HAP-1 (cell line): ENCODE measurements around the gene SLAIN2.

Source experiments
- DNase-seq, 2 experiments: peaks; one replicate each; pipeline ENCODE4 v3.0.0-alpha.2; 2016 to 2020; ENCODE audit warnings: low spot score in 2 of 2
- H3K27me3 ChIP-seq: fragments of 250-450 bp; sonication (Bioruptor Pico); 2 replicates; pipeline ENCODE4 v1.5.1; 2020; ENCODE audit warnings: low read depth, mild to moderate bottlenecking, moderate library complexity
- H3K36me3 ChIP-seq: fragments of 250-450 bp; sonication (Bioruptor Pico); replicated peaks from 2 replicates; pipeline ENCODE4 v1.5.1; 2020; ENCODE audit warnings: mild to moderate bottlenecking
- H3K4me1 ChIP-seq: fragments of 250-450 bp; sonication (Bioruptor Pico); 2 replicates; pipeline ENCODE4 v1.5.1; 2020; ENCODE audit warnings: mild to moderate bottlenecking
- H3K4me3 ChIP-seq: fragments of 250-450 bp; sonication (Bioruptor Pico); 2 replicates; pipeline ENCODE4 v1.5.1; 2020; ENCODE audit warnings: mild to moderate bottlenecking, moderate library complexity
- H3K9me3 ChIP-seq: fragments of 250-450 bp; sonication (Bioruptor Pico); 2 replicates; pipeline ENCODE4 v1.5.1; 2020; ENCODE audit warnings: mild to moderate bottlenecking, moderate library complexity
- in situ Hi-C: fragments of 300-500 bp; cut with MboI; formaldehyde crosslinking; loops from 3 replicates; pipeline ENCODE4 v1.14.3; 2020; ENCODE audit warnings: low sequenced_read_pairs, inconsistent platforms, mixed read lengths

The SLAIN2 gene

GRCh38 chr4:48368389-48368788, 27.1 kb downstream of the SLAIN2 start:
- Histone ChIP-seq H3K36me3 (peaks cover 38% of the 10 kb centered on the region), H3K27me3 (no peaks in the 10 kb centered on the region), H3K4me3 (no peak overlapping the region), H3K4me1 (peaks cover 40% of the 10 kb centered on the region), H3K9me3 (no peaks in the 10 kb centered on the region)
- DNase-seq: no peak
- in situ Hi-C loops: no loop called here

- peaks cover 47% of the 10 kb centered on the region for H3K36me3 ChIP-seq
- DNase-seq: peak in 1 of 2 experiments; percentile 67
- peaks cover 45% of the 10 kb centered on the region for H3K4me1 ChIP-seq
- H3K4me3 ChIP-seq: peak overlapping the region; percentile 40
- no peaks in the 10 kb centered on the region for H3K9me3 ChIP-seq
- no peaks in the 10 kb centered on the region for H3K27me3 ChIP-seq
- in situ Hi-C loops: no loop called here
Observed at GRCh38 chr4:48369248-48369647, 27.9 kb downstream of the SLAIN2 start.

- Histone ChIP-seq H3K4me3 (peak overlapping the region; percentile 40), H3K27me3 (no peaks in the 10 kb centered on the region), H3K4me1 (peaks cover 45% of the 10 kb centered on the region), H3K36me3 (peaks cover 52% of the 10 kb centered on the region), H3K9me3 (no peaks in the 10 kb centered on the region)
- DNase-seq: no peak
- in situ Hi-C loops: no loop called here
Observed at GRCh38 chr4:48369771-48370170, 28.4 kb downstream of the SLAIN2 start.

DNA sequence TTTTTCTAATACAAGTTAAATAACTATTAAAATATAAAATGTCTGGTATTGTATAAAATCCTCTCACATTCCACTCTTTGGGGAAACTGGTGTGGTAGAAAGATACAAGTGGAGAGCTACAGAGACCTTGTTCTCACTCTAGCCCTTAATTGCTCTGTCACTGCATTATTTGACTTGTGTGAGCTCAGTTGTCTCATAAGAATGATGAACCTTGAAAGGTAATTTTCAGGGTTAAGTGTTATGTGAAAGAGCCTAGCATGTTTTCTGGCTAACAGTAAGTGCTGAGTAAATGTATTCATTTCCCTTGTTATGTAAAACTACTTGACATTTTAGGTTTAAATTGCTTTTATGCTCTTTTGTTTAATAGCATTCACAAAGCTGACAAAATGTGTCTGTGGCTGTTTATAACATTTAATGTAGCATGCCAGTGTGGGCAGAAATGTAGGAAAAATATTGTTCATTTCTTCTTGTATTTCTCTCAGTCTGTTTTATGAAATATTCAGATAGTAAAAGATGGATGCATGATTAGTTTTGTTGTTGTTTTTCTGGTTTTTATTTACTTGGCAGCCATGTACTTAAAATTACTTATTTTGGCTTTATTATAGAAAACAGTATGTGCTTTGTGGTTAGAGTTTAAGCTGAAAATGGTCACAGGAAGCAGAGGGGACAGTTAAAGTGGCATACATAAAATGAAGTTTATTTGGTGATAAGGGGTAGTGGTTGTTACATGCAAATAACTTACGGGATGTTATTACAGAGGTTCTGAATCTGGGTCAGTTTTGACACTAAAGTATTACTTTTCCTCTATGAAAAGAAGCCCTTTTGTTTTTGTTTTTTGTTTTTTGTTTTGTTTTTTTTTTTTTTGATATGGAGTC, 29.2 kb downstream of the SLAIN2 start:
- peaks cover 60% of the 10 kb centered on the region for H3K36me3 ChIP-seq
- H3K9me3 ChIP-seq: no peaks in the 10 kb centered on the region
- H3K27me3 ChIP-seq: no peaks in the 10 kb centered on the region
- peak overlapping the region; percentile 40 for H3K4me3 ChIP-seq
- DNase-seq: peak in 1 of 2 experiments; percentile 93
- in situ Hi-C loops: no loop called here
- H3K4me1 ChIP-seq: peaks cover 50% of the 10 kb centered on the region

- Histone ChIP-seq H3K4me1 (peaks cover 40% of the 10 kb centered on the region), H3K9me3 (no peaks in the 10 kb centered on the region), H3K4me3 (peak overlapping the region; percentile 40), H3K27me3 (no peaks in the 10 kb centered on the region), H3K36me3 (peaks cover 67% of the 10 kb centered on the region)
- no peak for DNase-seq
- in situ Hi-C loops: no loop called here
Observed at GRCh38 chr4:48372272-48372671, 30.9 kb downstream of the SLAIN2 start.

- no peak overlapping the region for H3K4me3 ChIP-seq
- H3K9me3 ChIP-seq: no peaks in the 10 kb centered on the region
- in situ Hi-C loops: no loop called here
- peak in 1 of 2 experiments; percentile 36 for DNase-seq
- no peaks in the 10 kb centered on the region for H3K27me3 ChIP-seq
- H3K4me1 ChIP-seq: peaks cover 58% of the 10 kb centered on the region
- peaks cover 87% of the 10 kb centered on the region for H3K36me3 ChIP-seq
Observed at GRCh38 chr4:48375651-48376304, 34.4 kb downstream of the SLAIN2 start.

DNA sequence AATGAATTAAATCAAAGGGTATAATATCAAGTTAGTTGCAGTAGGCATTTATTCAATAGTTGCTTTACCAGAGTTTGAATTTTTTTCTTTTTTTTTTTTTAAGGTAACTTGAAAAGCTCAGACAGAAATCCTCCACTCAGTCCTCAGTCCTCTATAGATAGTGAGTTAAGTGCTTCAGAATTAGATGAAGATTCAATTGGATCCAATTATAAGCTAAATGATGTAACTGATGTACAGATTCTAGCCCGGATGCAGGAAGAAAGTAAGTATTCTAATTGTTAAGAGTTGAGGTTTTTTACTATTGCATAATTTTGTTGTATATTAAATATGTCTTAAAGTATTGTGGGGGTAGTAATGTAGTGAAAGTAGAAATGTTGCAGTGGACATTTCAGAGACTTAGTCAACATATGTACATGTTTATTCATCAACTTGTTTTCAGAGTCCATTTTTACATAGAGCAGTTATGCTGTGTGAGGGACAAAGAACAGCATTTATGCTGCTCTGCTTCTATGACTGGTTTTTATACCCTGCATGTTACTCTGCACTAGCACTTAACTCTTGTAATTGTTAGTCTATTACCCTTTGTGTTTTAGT, 38.4 kb downstream of the SLAIN2 start:
- no peaks in the 10 kb centered on the region for H3K27me3 ChIP-seq
- DNase-seq: no peak
- H3K4me1 ChIP-seq: peaks cover 37% of the 10 kb centered on the region
- no peaks in the 10 kb centered on the region for H3K9me3 ChIP-seq
- H3K4me3 ChIP-seq: no peak overlapping the region
- in situ Hi-C loops: no loop called here
- H3K36me3 ChIP-seq: peaks cover 87% of the 10 kb centered on the region

DNA sequence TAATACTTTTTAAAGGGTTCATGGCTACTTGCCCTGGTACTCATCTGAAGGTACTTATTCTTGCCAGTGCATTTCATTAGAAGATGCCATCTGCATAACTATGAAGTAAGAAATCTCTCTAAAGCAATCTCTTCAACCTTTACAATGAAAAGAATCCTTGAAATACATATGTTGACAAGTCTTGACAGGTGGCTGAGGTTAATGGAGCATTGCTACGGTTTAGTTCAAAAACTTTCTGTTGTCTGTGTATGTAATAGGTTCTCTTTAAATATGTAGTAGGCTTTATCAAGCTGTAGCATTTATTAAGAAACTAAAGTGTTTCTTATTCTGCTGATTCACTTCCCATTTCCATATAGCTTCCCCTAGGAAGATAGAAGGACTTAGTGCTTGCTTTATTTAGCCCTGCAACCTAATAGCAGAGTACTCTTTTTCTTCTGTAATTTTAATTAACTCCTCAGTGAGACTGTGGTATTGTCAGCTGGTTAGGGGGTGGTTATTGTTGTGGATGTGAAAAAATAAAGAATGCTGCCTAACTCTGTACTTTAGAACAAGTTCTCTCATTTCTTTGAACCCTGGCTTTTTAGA, 39.3 kb downstream of the SLAIN2 start:
- no peaks in the 10 kb centered on the region for H3K9me3 ChIP-seq
- peak in 1 of 2 experiments; percentile 86 for DNase-seq
- H3K4me3 ChIP-seq: no peak overlapping the region
- peaks cover 30% of the 10 kb centered on the region for H3K4me1 ChIP-seq
- no peaks in the 10 kb centered on the region for H3K27me3 ChIP-seq
- H3K36me3 ChIP-seq: peaks cover 87% of the 10 kb centered on the region
- in situ Hi-C loops: no loop called here

GRCh38 chr4:48388525-48389154, 47.3 kb downstream of the SLAIN2 start:
- no peak for DNase-seq
- in situ Hi-C loops: no loop called here
- H3K36me3 ChIP-seq: peaks cover 96% of the 10 kb centered on the region

GRCh38 chr4:48396043-48396442, 54.7 kb downstream of the SLAIN2 start:
- peaks cover 91% of the 10 kb centered on the region for H3K36me3 ChIP-seq
- in situ Hi-C loops: no loop called here
- H3K4me3 ChIP-seq: no peak overlapping the region
- H3K9me3 ChIP-seq: no peaks in the 10 kb centered on the region
- no peaks in the 10 kb centered on the region; the same call in 1 of the 2 replicates for H3K4me1 ChIP-seq
- DNase-seq: no peak
- no peaks in the 10 kb centered on the region for H3K27me3 ChIP-seq

More at GRCh38 chr4:48388525-48389154, 47.3 kb downstream of the SLAIN2 start:
- no peaks in the 10 kb centered on the region for H3K27me3 ChIP-seq
- no peak overlapping the region for H3K4me3 ChIP-seq
- H3K9me3 ChIP-seq: no peaks in the 10 kb centered on the region
- H3K4me1 ChIP-seq: no peaks in the 10 kb centered on the region

- Histone ChIP-seq H3K4me3 (no peak overlapping the region), H3K27me3 (no peaks in the 10 kb centered on the region), H3K36me3 (peaks cover 91% of the 10 kb centered on the region), H3K9me3 (no peaks in the 10 kb centered on the region), H3K4me1 (peaks cover 4% of the 10 kb centered on the region; the same call in 1 of the 2 replicates)
- no peak for DNase-seq
- in situ Hi-C loops: no loop called here
Observed at GRCh38 chr4:48400416-48400815, 59.1 kb downstream of the SLAIN2 start.

DNA sequence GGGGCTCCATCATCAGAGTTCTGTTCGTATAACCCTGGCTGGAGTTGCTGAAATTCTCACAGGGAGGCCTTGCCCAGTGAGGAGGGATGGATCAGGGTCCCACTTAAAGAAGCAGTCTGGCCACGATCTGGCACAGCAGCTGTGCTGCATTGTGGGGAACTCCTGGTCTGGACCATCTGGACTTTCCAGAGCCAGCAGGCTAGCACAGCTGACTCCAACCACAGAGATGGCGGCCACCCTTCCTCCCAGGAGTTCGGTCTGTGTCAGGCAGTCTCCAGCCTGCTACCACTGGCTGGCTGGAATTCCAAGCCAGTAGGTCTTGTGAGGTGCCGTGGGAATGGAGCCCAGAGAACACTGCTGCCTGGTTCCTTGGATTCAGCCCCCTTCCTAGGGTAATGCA, 62.0 kb downstream of the SLAIN2 start:
- H3K4me3 ChIP-seq: no peak overlapping the region
- no peaks in the 10 kb centered on the region for H3K27me3 ChIP-seq
- H3K9me3 ChIP-seq: no peaks in the 10 kb centered on the region
- peaks cover 91% of the 10 kb centered on the region for H3K36me3 ChIP-seq
- in situ Hi-C loops: no loop called here
- no peak for DNase-seq
- peaks cover 4% of the 10 kb centered on the region; the same call in 1 of the 2 replicates for H3K4me1 ChIP-seq

DNA sequence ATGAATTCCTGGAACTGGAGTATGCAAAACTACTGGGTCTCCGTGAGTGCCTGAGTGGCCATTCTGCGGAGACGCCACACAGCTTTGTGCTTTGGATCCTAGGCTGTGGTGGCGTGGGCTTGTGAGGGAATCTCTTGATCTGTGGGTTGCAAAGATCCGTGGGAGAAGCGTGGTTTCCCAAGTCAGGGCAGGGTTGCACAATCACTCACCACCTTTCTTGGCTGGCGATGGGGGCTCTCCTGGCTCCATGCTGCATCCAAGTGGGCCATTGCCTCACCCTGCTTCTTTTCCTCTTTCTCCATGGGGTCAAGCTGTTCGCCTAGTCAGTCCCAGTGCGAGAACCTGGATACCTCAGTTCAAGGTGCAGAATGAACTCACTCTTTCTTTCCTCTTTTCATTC, 62.5 kb downstream of the SLAIN2 start:
- DNase-seq: no peak
- Histone ChIP-seq H3K27me3 (no peaks in the 10 kb centered on the region), H3K4me3 (no peak overlapping the region), H3K36me3 (peaks cover 91% of the 10 kb centered on the region), H3K4me1 (peaks cover 4% of the 10 kb centered on the region; the same call in 1 of the 2 replicates), H3K9me3 (no peaks in the 10 kb centered on the region)
- in situ Hi-C loops: no loop called here
